CD4-positive, CD25-positive, alpha-beta regulatory T cell (primary cell): ENCODE measurements around the gene HINT3. TPM values are rescaled to one million over a fixed set of nuclear protein-coding genes. Genes with fewer than 3 reads are reported as not detected.
A peak's percentile ranks its signal among the peaks of the same experiment; 100 is the strongest.
"Not testable (repeated sequence)": the region's sequence is repeated elsewhere in the genome, so short reads cannot be mapped to it uniquely, and the experiment has no call there.

Experiments
- ATAC-seq, 2 donors: fragments of 150-1000 bp; cut with Tn5 transposase; one replicate each; pipeline ENCODE4 v1.10.0; 2021; ENCODE audit warnings: low read depth in 2 of 2, moderate number of reproducible peaks in 2 of 2, moderate library complexity in 1 of 2
- DNase-seq, 3 donors: peaks; one replicate each; pipeline versions ENCODE4 v3.0.0 to v3.0.0-alpha.2; 2012 to 2022; ENCODE audit warnings: mixed read lengths in 1 of 3
- H3K27ac ChIP-seq: one replicate; pipeline ENCODE4 v1.7.0; 2013; ENCODE audit warnings: mild to moderate bottlenecking, low read length; ENCODE audit not compliant: insufficient read depth, poor library complexity, severe bottlenecking
- H3K27me3 ChIP-seq: one replicate; pipeline ENCODE4 v1.7.0; 2013; ENCODE audit warnings: low read length; ENCODE audit not compliant: control insufficient read depth, insufficient read depth
- H3K36me3 ChIP-seq: one replicate; pipeline ENCODE4 v1.7.0; 2013; ENCODE audit warnings: mild to moderate bottlenecking, low read length, moderate library complexity; ENCODE audit not compliant: control insufficient read depth, insufficient read depth
- H3K4me1 ChIP-seq: 2 replicates; pipeline ENCODE4 v1.7.0; 2013; ENCODE audit warnings: mild to moderate bottlenecking, low read length; ENCODE audit not compliant: insufficient read depth, control insufficient read depth, poor library complexity, severe bottlenecking
- H3K4me3 ChIP-seq: one replicate; pipeline ENCODE4 v1.7.0; 2013; ENCODE audit warnings: low read depth, mild to moderate bottlenecking, low read length, moderate library complexity
- H3K9me3 ChIP-seq, 2 experiments: 1 replicate in 1 of 2; 2 replicates in 1 of 2; pipeline ENCODE4 v1.7.0; 2013; ENCODE audit warnings: low read length in 2 of 2, mild to moderate bottlenecking in 1 of 2, moderate library complexity in 1 of 2; ENCODE audit not compliant: control insufficient read depth in 2 of 2
- H3K27ac Mint-ChIP-seq, 3 donors: one replicate each; pipeline ENCODE4 v1.8.0; 2020 to 2022; ENCODE audit warnings: mild to moderate bottlenecking in 3 of 3, mixed read lengths in 3 of 3, moderate library complexity in 2 of 3
- H3K27me3 Mint-ChIP-seq: one replicate; pipeline ENCODE4 v1.8.0; 2022; ENCODE audit warnings: mild to moderate bottlenecking, mixed read lengths
- H3K36me3 Mint-ChIP-seq: one replicate; pipeline ENCODE4 v1.8.0; 2020; ENCODE audit warnings: mixed read lengths
- H3K4me1 Mint-ChIP-seq, 4 donors: one replicate each; pipeline ENCODE4 v1.8.0; 2020 to 2022; ENCODE audit warnings: mixed read lengths in 4 of 4, mild to moderate bottlenecking in 1 of 4
- H3K4me3 Mint-ChIP-seq, 4 donors: one replicate each; pipeline ENCODE4 v1.8.0; 2020 to 2022; ENCODE audit warnings: mild to moderate bottlenecking in 4 of 4, mixed read lengths in 4 of 4, moderate library complexity in 3 of 4
- H3K9me3 Mint-ChIP-seq, 7 donors: one replicate each; pipeline ENCODE4 v1.8.0; 2020 to 2022; ENCODE audit warnings: mixed read lengths in 7 of 7, mild to moderate bottlenecking in 3 of 7, moderate library complexity in 2 of 7
- polyA plus RNA-seq, 4 donors: library from polyadenylated mRNA; unstranded; fragments of 300-500 nt; fragmentation: Illumina TruSeq; gene quantifications; one replicate each; pipeline ENCODE4 v1.2.3, GENCODE V29; 2021
- total RNA-seq: library from RNA; stranded (reverse); gene quantifications from one replicate; pipeline ENCODE4 v1.2.3, GENCODE V29; 2022

Gene HINT3
- total and polyA plus RNA-seq, 5 donors from 2014 or later: 8.3 to 13.9 (median 10.0) TPM

- Histone ChIP-seq H3K4me1 (no peaks in the 10 kb centered on the region), H3K9me3 (no peaks in the 10 kb centered on the region), H3K36me3 (peaks cover 47% of the 10 kb centered on the region), H3K4me3 (no peak overlapping the region), H3K27me3 (no peaks in the 10 kb centered on the region), H3K27ac (no peak overlapping the region)
- ATAC-seq (no peak), DNase-seq (no peak)
- peaks cover 0 to 15% (median 6%) of the 10 kb centered on the region in 4 donors for H3K4me1 Mint-ChIP-seq
- no peak overlapping the region for H3K4me3 Mint-ChIP-seq
- H3K27ac Mint-ChIP-seq: peak overlapping the region in 2 of 3 donors; percentile 31 to 44
- no peaks in the 10 kb centered on the region for H3K27me3 Mint-ChIP-seq
- peaks cover 0 to 3% (median 0%) of the 10 kb centered on the region in 7 donors for H3K9me3 Mint-ChIP-seq
- peaks cover 39% of the 10 kb centered on the region for H3K36me3 Mint-ChIP-seq
These were observed 28.8 kb upstream of the HINT3 start for GRCh38 chr6:125927761-125928160.

- Mint-ChIP-seq H3K9me3 (peaks cover 0 to 3% (median 0%) of the 10 kb centered on the region in 7 donors), H3K27me3 (no peaks in the 10 kb centered on the region), H3K4me3 (no peak overlapping the region), H3K36me3 (peaks cover 20% of the 10 kb centered on the region), H3K27ac (peak overlapping the region in 1 of 3 donors; percentile 20), H3K4me1 (no peaks in the 10 kb centered on the region)
- ATAC-seq (no peak), DNase-seq (no peak)
- no peaks in the 10 kb centered on the region for H3K27me3 ChIP-seq
- H3K4me3 ChIP-seq: no peak overlapping the region
- H3K4me1 ChIP-seq: no peaks in the 10 kb centered on the region
- peaks cover 26% of the 10 kb centered on the region for H3K36me3 ChIP-seq
- no peaks in the 10 kb centered on the region for H3K9me3 ChIP-seq
- no peak overlapping the region for H3K27ac ChIP-seq
These were observed 25.7 kb upstream of the HINT3 start for GRCh38 chr6:125930765-125931418.

- Histone ChIP-seq H3K36me3 (peaks cover 26% of the 10 kb centered on the region), H3K27me3 (no peaks in the 10 kb centered on the region), H3K4me3 (no peak overlapping the region), H3K4me1 (no peaks in the 10 kb centered on the region), H3K27ac (no peak overlapping the region), H3K9me3 (no peaks in the 10 kb centered on the region)
- no peak overlapping the region for H3K4me3 Mint-ChIP-seq
- no peak for ATAC-seq
- no peak for DNase-seq
- peaks cover 20% of the 10 kb centered on the region for H3K36me3 Mint-ChIP-seq
- no peaks in the 10 kb centered on the region for H3K4me1 Mint-ChIP-seq
- peaks cover 0 to 3% (median 0%) of the 10 kb centered on the region in 7 donors for H3K9me3 Mint-ChIP-seq
- peak overlapping the region in 1 of 3 donors; percentile 69 for H3K27ac Mint-ChIP-seq
- no peaks in the 10 kb centered on the region for H3K27me3 Mint-ChIP-seq
These were observed 24.7 kb upstream of the HINT3 start for GRCh38 chr6:125931733-125932450.

- no peak for ATAC-seq
- H3K4me3 Mint-ChIP-seq: no peak overlapping the region
These were observed 24.1 kb upstream of the HINT3 start for GRCh38 chr6:125932451-125932795.

GRCh38 chr6:125935520-125935919 lies 21.1 kb upstream of the HINT3 start:
- DNase-seq, H3K27ac Mint-ChIP-seq, H3K9me3 Mint-ChIP-seq: not testable (repeated sequence)

More at GRCh38 chr6:125932451-125932795, 24.1 kb upstream of the HINT3 start:
- Mint-ChIP-seq H3K9me3 (peaks cover 0 to 3% (median 0%) of the 10 kb centered on the region in 7 donors), H3K27ac (no peak overlapping the region), H3K36me3 (peaks cover 18% of the 10 kb centered on the region), H3K4me1 (no peaks in the 10 kb centered on the region), H3K27me3 (no peaks in the 10 kb centered on the region)
- Histone ChIP-seq H3K9me3 (no peaks in the 10 kb centered on the region), H3K27me3 (no peaks in the 10 kb centered on the region), H3K4me1 (no peaks in the 10 kb centered on the region), H3K4me3 (no peak overlapping the region), H3K36me3 (peaks cover 22% of the 10 kb centered on the region), H3K27ac (no peak overlapping the region)
- DNase-seq: no peak

GRCh38 chr6:125939026-125939425 lies 17.5 kb upstream of the HINT3 start:
- peaks cover 0 to 2% (median 0%) of the 10 kb centered on the region in 7 donors for H3K9me3 Mint-ChIP-seq

More at GRCh38 chr6:125935520-125935919, 21.1 kb upstream of the HINT3 start:
- not testable (repeated sequence) for H3K4me3 Mint-ChIP-seq, H3K36me3 Mint-ChIP-seq, H3K4me1 ChIP-seq, H3K27ac ChIP-seq, H3K9me3 ChIP-seq, H3K4me1 Mint-ChIP-seq, H3K36me3 ChIP-seq, ATAC-seq, H3K4me3 ChIP-seq, H3K27me3 ChIP-seq
- H3K27me3 Mint-ChIP-seq: peaks cover 12% of the 10 kb centered on the region

GRCh38 chr6:125939791-125940190 lies 16.8 kb upstream of the HINT3 start:
- H3K9me3 Mint-ChIP-seq: peaks cover 0 to 2% (median 0%) of the 10 kb centered on the region in 7 donors
- no peaks in the 10 kb centered on the region for H3K36me3 Mint-ChIP-seq
- DNase-seq (no peak), ATAC-seq (no peak)
- peaks cover 12% of the 10 kb centered on the region for H3K27me3 Mint-ChIP-seq
- H3K36me3 ChIP-seq: no peaks in the 10 kb centered on the region
- H3K4me3 ChIP-seq: no peak overlapping the region
- H3K4me1 Mint-ChIP-seq: peaks cover 0 to 4% (median 0%) of the 10 kb centered on the region in 4 donors
- no peak overlapping the region for H3K4me3 Mint-ChIP-seq
- H3K27ac ChIP-seq: no peak overlapping the region
- H3K9me3 ChIP-seq: no peaks in the 10 kb centered on the region
- no peaks in the 10 kb centered on the region for H3K4me1 ChIP-seq
- peaks cover 7% of the 10 kb centered on the region for H3K27me3 ChIP-seq
- H3K27ac Mint-ChIP-seq: no peak overlapping the region

More at GRCh38 chr6:125939026-125939425, 17.5 kb upstream of the HINT3 start:
- no peak for DNase-seq
- H3K27ac ChIP-seq: no peak overlapping the region
- H3K27me3 ChIP-seq: peaks cover 7% of the 10 kb centered on the region
- H3K9me3 ChIP-seq: no peaks in the 10 kb centered on the region
- H3K4me3 ChIP-seq: no peak overlapping the region
- Mint-ChIP-seq H3K27ac (no peak overlapping the region), H3K27me3 (peaks cover 12% of the 10 kb centered on the region), H3K4me1 (peaks cover 0 to 4% (median 0%) of the 10 kb centered on the region in 4 donors), H3K36me3 (no peaks in the 10 kb centered on the region), H3K4me3 (no peak overlapping the region)
- no peaks in the 10 kb centered on the region for H3K4me1 ChIP-seq
- no peaks in the 10 kb centered on the region for H3K36me3 ChIP-seq
- no peak for ATAC-seq
